ENCODE measurements around the gene CYTH2.
A peak's percentile ranks its signal among the peaks of the same experiment; 100 is the strongest.

CYTH2 gene

DNA sequence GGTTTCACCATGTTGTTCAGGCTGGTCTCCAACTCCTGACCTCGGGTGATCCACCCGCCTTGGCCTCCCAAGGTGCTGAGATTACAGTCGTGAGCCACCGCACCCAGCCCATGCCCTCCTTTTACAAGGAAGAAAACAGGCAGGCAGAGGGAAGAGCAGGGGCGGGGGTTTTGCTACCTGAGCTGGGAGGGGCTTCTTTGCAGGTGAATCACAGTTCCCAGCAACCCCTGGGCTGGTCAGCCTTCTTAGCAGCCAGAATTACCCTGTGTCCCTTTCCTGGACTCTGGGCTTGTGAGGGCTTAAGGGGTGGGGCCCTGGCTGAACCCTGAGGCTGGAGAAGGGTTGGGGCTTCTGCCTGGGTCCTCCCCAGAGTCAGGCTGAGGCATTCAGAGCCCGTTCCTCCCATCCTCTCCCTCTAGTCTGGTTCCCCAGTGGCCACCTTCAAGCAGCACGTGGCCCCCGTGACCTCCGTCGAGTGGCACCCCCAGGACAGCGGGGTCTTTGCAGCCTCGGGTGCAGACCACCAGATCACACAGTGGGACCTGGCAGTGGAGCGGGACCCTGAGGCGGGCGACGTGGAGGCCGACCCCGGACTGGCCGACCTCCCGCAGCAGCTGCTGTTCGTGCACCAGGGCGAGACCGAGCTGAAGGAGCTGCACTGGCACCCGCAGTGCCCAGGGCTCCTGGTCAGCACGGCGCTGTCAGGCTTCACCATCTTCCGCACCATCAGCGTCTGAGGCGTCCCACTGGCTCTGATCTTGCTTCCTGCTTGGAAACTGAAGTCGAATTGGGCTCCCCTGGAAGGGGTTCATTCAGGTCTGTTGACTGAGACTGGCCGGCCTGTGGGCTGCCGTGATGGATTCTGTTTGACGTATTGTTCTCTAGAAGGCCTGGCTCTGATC, 16.6 kb upstream of the CYTH2 start:
- peak in 1 of 58 donors; percentile 7 for DNase-seq

DNA sequence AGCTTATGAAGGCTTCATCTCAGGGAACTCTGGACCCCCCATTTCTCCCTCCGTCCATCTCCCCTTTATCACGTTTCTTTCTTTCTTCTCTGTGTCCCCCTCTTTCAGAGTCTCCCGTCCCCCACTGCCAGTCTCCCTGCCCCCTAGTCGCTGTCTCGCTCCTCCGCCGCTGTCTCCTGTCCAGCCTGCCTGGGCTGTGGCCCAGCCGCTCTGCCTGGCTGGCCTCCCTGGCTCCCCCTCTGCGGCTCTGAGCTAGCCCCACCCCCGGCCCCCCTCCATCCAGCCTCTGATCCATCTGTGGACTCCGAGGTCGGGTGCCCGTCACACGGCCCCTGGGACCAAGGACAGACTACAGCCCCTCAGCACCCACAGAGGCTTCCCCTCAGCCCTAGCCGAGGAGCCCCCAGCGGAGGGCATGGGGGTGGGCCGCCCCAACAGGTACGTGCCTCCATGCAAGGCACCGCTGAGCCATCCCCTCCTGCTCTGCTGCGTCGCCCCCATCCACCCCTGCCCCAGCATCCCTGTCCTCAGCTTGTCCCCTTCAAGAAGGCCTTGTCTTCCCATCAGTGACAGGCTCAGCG, 14.9 kb upstream of the CYTH2 start:
- peak in 25 of 58 donors; percentile 6 to 69 (median 28) for DNase-seq

DNA sequence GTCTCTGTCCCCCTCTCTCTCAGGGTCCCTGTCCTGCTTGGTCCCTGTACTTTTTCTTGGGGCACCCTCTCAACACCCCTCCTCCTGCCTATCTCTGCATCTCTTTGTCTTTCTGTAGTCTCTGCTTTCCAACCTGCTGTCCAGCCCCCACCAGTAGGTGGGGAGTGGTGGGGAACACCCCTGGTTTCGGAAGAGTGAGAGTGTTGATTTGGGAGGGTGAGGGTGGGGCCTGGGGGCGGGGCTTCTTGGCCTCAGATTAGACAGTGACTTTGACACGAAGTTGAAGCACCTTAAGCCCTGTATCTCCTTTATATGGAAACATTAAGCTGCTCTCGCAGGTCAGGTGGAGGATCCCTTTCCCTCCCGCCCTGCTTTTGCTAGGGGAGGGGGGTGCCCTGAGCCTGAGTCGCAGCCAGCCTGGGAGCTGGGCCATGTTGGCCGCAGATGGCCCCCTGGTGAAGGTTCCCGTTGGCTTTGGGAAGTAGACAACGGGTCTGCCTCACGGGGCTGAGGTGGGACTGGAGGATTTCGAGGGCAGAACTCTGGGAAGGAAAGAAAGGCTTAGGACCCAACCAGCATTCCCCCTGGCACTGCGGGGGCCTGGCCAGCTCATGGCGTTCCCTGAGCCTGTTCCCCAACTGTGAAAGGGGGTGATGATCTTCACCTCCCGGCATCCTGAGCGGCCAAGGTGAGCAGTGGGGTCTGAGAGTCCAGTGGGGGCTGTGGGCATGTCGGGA, 13.8 kb upstream of the CYTH2 start, which contains the start of gene KCNJ14:
KCNJ14 (plus strand) TSS at position 404 of the 737 bp plus-strand sequence. CDS start 6,151 bp downstream, outside the sequence.
- DNase-seq: peak in 22 of 58 donors; percentile 5 to 46 (median 18)

DNA sequence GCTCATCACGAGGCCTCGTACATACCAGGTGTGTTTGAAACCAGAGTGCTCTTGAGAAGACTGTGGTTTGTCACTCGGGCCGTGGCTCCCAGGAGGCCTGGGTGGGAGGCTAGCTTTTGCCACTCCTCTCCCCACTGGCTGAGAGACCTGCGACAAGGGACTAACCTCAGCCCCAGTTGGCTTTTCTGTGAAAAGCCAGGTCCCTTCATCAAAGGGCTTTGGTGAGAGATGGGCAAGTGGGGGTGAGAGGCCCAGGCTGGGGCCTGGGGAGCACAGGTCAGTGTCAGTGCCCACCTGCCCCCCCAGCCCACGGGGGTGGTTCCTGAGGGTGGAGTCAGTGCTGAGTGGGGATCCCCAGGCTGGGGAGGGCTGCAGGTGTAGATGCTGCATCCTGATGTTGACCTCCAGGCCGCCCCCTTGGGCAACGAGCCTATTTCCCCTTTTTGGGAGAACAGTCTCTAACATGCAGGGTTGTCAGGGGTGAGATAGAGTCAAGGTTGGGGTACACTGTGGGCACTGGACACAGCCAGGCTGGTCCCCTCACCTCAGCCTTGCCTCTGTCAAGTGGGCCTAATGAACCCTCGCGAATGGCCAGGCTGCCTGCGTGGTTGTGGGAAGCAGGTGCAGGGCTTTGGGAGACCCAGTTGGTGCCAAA, 13.1 kb upstream of the CYTH2 start:
- no peak for DNase-seq

DNA sequence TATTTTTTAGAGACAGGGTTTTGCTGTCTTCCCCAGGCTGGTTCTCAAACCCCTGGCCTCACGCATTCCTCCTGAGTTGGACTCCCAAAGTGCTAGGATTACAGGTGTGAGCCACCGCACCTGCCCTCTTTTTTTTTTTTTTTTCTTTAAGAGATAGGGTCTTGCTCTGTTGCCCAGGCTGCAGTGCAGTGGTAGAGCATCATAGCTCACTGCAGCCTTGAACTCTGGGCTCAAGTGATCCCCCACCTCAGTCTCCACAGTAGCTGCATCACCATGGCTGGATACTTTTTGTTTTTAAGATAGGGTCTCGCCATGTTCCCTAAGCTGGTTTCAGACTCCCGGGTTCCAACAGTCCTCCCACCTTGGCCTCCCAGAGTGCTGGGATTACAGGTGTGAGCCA, 12.3 kb upstream of the CYTH2 start:
- DNase-seq: no peak

DNA sequence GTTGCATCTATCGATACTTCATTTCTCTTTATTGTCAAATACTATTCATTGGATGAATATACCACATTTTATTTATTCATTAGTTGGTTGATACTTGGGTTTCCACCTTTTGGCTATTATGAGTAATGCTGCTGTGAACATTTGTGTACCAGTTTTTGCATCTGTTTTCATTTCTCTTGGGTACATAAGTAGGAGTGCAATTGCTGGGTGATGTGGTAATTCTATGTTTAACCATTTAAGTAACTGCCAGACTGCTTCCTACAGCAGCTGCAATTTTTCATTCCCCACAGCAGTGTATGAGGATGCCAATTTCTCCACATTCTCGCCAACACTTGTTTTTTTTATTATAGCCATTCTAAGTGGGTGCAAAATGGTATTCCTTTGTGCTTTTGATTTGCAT, 11.2 kb upstream of the CYTH2 start:
- no peak for DNase-seq

DNA sequence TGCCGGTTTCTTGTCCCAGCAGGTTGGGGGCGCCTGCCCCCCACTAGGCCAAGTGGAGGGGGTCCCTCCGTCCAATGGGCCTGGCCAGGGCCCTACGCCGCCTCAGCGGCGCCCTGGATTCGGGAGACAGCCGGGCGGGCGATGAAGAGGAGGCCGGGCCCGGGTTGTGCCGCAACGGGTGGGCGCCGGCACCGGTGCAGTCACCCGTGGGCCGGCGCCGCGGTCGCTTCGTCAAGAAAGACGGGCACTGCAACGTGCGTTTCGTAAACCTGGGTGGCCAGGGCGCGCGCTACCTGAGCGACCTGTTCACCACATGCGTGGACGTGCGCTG, 7.6 kb upstream of the CYTH2 start:
- DNase-seq: no peak

DNA sequence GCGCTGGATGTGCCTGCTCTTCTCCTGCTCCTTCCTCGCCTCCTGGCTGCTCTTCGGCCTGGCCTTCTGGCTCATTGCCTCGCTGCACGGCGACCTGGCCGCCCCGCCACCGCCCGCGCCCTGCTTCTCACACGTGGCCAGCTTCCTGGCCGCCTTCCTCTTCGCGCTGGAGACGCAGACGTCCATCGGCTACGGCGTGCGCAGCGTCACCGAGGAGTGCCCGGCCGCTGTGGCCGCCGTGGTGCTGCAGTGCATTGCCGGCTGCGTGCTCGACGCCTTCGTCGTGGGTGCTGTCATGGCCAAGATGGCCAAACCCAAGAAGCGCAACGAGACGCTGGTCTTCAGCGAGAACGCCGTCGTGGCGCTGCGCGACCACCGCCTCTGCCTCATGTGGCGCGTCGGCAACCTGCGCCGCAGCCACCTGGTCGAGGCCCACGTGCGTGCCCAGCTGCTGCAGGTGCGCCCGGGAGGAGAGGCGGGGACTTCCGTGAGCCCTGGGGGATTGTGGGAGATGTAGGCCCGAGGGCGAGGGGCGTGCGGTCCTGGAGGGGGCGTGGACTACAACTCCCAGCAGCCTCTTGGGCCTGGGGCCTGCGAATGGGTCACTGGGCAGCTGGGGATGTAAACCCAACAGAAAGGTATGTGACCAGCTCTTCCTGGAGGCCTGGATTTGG, 7.0 kb upstream of the CYTH2 start:
- no peak for DNase-seq

DNA sequence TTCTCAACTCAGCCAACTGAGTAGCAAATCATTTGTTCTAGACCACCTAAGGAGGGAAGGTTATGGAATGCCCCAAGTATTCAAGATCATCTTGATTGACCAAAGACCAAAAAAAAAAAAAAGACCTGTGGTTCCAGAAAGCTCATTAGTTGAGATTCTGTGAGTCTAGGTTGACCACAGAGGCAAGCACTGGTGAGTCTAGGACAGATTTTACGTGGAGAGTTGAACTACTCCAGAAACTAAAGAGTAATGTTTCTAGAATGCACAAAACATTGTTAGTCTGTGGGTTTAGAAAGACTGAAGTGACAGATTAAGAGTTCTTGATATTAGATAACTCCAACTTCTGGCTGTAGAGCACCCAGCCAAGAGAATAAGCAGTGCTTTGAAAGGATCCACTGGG, 4.0 kb upstream of the CYTH2 start:
- DNase-seq: no peak

DNA sequence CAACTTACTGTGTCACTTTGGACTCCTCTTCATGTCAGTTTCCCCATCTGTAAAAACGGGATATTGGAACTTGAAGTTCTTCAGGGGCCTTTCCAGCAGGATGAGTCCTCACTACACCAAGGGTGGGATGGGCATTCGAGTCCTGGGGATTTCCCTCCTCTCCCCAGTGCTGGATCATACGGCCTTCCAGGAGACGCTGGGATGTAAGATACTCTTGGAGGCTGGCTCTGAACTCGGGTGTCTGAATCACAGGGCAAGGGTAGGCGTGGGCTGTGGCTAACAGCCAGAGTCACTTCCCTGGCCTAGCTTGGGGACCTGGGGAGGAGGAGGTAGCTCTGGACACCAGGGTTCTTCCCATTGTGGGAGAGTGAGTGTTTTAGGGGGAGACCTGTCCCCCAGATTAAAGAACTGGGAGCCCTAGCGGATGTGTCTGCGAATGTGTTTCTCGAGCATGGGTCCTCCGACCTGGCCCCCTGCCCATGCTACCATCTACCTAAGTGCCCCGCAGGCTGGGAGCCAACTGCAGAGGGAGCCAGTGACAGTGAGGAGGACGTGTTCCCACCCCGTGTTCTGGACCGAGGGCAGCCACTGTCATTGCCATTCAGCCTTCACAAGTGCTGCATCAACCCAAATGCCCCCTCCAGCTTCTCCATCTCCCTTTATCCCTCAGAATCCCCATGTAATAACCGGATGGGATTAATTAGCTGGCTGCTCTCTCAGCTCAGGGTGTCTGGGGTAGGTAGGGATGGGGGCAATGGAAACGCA, 2.4 kb upstream of the CYTH2 start:
- DNase-seq: no peak

DNA sequence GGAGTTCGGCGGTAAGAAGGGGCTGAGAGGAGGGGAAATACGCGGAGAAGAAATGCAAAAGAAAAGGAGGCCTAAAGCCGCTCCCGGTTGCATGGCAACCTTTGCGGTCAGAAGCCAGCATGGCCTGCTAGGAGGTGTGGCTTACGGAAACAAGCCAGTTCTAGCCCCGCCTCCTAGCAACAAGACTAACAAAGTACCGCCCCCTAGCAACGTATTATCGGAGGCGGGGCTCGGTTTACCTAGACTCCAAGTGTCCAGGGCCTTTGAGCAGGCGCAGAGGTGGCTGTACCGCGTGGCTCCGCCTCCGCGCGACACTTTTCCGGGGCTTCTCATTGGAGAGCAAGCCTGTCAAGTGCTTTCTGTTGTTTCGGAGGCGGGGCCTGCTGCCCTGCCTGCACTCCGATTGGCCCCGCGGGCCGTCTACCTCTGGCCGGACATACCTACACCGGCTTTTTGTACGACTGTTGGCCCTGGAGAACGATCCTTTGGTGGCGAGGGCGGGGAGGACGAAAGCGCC, 339 bp upstream of the CYTH2 start:
- peak; percentile 94 to 100 (median 100) for DNase-seq

DNA sequence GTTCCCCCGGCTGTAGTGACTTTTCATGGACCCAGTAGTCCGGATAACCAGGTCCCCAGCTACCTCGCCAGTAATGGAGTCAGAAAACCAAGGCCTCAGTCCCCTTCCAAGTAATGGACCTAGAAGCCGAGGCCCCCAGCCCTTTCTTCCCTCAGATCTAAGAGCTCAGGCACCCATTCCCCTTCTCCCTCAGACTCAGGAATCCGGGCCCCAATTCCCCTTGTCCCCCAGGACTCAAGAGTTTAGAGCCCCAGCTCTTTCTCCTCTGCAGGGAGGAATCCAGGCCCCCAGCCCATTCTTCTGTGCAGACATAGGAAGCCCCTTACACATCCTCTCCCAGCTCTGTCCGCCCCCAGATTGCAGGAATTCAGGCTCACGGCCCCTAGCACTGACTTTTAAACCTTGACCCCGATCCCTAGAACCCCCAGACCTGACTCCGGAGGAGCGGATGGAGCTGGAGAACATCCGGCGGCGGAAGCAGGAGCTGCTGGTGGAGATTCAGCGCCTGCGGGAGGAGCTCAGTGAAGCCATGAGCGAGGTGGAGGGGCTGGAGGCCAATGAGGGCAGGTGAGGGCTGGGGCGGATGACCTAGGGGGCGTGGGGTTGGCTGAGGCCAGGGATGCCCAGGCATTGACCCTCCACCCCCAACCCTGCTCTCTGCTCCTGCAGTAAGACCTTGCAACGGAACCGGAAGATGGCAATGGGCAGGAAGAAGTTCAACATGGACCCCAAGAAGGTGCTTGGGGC, 938 bp downstream of the CYTH2 start:
- DNase-seq: no peak

DNA sequence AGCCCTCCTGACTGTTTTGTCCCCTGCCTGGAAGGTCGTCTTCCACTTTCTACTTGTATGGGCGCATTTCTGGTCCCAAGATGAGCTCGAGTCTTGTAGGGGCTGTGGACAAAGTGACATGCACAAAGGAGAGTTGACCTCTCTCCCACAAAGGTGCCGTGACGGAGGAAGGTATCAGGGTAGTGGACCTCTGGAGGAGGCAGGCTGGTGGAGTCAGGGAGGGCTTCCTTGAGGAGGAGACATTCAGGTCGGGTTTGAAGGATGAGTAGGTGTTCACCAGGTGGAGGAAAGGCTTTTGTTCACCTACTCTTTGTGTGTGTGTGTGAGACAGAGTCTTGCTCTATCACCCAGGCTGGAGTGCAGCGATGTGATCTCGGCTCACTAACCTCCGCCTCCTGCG, 1.7 kb downstream of the CYTH2 start:
- DNase-seq: no peak

DNA sequence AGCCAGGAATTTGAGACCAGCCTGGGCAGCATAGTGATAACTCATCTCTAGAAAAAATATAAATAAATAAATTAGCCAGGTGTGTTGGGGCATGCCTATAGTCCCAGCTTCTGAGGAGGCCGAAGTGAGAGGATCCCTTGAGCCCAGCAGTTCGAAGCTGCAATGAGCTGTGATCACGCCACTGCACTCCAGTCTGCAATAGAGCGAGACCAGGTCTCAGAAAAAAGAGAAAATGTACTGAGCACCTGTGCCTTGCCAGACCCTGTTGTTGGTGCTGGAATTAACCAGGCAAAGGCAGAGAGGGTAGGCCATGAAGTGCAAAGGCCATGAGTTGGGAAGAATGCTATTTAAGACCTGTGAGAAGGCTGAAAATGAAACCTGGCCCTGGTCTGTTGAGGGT, 2.7 kb downstream of the CYTH2 start:
- no peak for DNase-seq

DNA sequence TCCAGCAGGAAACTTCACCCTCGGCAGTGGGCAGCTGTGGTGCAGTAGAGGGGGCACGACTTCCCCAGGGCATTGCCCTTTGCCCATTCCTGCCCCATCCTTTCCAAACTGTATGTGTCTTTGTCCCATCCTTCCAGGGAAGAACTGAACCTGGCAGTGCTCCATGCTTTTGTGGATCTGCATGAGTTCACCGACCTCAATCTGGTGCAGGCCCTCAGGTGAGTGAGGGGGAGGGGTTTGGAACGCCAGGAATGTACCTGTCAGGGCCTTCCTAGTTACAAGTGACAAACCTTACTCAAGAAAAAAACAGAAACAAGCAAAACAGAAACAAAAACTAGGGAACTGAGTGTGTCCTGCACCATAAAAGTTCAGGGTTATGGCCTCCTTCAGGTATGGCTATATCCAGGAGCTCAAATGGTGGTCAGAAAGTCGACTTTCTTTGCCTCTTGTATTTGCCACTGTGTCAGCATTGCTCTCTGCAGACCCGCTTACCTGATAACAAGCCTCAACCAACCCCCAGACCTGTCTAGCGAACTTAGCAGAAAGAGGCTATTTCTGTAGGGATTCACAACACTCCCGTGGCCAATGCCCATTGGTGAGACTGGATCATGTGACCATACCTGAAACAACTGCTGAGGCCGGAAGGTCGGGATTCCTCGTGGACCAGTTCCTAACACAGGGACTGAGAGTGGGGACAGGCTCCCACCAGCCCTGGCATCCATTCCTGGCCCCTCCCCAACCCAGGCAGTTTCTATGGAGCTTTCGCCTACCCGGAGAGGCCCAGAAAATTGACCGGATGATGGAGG, 4.2 kb downstream of the CYTH2 start:
- DNase-seq: no peak

DNA sequence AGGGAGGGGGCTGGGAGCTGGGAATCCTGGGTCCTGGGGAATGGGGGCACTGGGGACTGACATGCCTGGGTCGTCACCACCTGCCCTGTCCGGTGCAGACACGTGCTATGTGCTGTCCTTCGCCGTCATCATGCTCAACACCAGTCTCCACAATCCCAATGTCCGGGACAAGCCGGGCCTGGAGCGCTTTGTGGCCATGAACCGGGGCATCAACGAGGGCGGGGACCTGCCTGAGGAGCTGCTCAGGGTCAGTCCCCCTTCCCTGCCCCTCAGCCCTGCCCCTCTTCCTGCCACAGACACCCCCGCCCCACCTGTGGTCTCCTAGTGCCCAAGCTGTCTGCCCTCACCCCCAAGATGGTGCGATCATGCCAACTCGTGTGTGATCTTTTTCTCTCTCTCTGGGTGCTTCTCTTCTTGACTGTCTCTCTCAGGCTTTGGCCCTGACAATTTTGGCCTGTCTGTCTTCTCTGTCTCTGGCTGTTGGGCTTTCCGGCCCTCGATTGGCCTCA, 5.0 kb downstream of the CYTH2 start:
- no peak for DNase-seq

DNA sequence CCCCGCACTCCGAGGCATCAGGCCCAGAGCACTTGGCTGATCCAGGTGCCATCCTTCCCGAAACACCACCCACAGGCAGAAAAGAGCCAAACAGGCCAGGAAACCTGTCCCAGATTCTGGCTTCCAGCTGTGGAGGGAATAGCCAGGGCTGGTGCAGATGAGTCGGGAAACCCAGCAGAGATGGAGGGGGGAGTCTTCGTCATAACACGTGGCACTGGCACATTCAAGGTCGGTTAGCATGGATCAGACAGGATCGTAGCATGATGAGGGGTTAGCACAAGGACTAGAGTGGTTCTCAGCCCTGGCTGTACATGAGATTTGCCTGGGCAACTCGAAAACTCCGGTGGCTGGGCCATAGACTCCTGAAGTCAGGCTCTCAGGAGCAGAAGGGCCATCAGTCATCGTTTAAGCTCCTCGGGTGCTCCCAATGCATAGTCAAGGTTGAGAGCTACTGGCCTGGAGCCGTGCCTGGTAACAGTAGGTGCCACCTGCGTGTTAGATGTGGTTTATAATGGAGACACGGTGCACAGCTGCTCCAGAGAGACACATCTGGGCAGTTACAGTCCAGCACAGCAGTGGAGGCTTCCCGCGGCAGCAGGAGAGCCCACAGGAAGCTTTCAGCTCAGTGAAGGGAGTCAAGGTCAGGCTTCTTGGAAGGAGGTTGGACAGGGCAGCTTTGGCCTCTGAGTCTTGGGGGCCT, 6.3 kb downstream of the CYTH2 start:
- DNase-seq: no peak

DNA sequence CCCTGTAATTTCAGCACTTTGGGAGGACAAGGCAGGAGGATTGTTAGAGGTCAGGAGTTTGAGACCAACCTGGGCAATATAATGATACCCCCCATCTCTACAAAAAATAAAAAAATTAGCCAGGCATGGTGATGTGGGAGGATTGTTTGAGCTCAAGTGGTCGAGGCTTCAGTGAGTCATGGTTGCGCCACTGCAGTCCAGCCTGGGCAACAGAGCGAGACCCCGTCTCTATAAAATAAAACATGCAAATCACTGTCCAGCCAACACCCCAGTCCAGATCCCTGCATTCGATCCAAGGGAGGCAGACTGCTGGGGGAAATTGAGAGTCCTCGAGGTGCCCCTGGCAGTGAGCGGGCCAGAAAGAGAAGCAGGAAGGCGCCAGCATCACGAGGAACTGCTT, 7.0 kb downstream of the CYTH2 start:
- no peak for DNase-seq

All from anterior cingulate cortex (tissue), 58 donors.